ENCODE measurements around the gene THYN1. TPM values are rescaled to one million over a fixed set of nuclear protein-coding genes. Genes with fewer than 3 reads are reported as not detected.

Gene THYN1
- total RNA-seq, 1 donor from 2014 or later, result 49.4 TPM

- intact Hi-C loops (cut with micrococcal nuclease), result loop anchor here (1.0 to 5.0 kb wide), 11 partner anchors 18 to 297 kb away; partner anchors contain the start of genes ACAD8, GLB1L3 and THYN1
Observed at GRCh38 chr11:134224710-134225664, 28.2 kb downstream of the THYN1 start.

- intact Hi-C loops (cut with micrococcal nuclease), result loop anchor here (1.0 to 5.0 kb wide), 8 partner anchors 17 to 296 kb away; partner anchors contain the start of gene GLB1L3
Observed at GRCh38 chr11:134223836-134224709, 29.1 kb downstream of the THYN1 start, which contains the start of the genes NCAPD3 and VPS26B. NCAPD3 (minus strand) TSS chr11:134223967; CDS start chr11:134223926, 41 bp downstream. VPS26B (plus strand) TSS chr11:134224671; CDS start chr11:134225123, 452 bp downstream.

- intact Hi-C loops (cut with micrococcal nuclease), result loop anchor here (5.0 kb wide), 1 partner anchor 186 kb away; no protein-coding TSS in a partner anchor
Observed at GRCh38 chr11:134223121-134223520, 30.0 kb downstream of the THYN1 start.

GRCh38 chr11:134216816-134217215 is 36.3 kb downstream of the THYN1 start:
- intact Hi-C loops (cut with micrococcal nuclease), result no loop called here

GRCh38 chr11:134215836-134216235 is 37.3 kb downstream of the THYN1 start:
- intact Hi-C loops (cut with micrococcal nuclease), result no loop called here

GRCh38 chr11:134207538-134208239 is 45.5 kb downstream of the THYN1 start:
- intact Hi-C loops (cut with micrococcal nuclease), result loop anchor here (1.0 to 5.0 kb wide), 6 partner anchors 17 to 280 kb away; partner anchors contain the start of genes ACAD8, GLB1L2, THYN1 and VPS26B

GRCh38 chr11:134206185-134206584 is 47.0 kb downstream of the THYN1 start:
- intact Hi-C loops (cut with micrococcal nuclease), result loop anchor here (5.0 kb wide), 1 partner anchor 126 kb away; the partner anchor contains the start of gene GLB1L2

GRCh38 chr11:134205729-134206128 is 47.4 kb downstream of the THYN1 start:
- intact Hi-C loops (cut with micrococcal nuclease), result loop anchor here (5.0 kb wide), 1 partner anchor 127 kb away; the partner anchor contains the start of gene GLB1L2

- intact Hi-C loops (cut with micrococcal nuclease), result no loop called here
Observed at GRCh38 chr11:134202661-134203060, 50.5 kb downstream of the THYN1 start.

- intact Hi-C loops (cut with micrococcal nuclease), result no loop called here
Observed at GRCh38 chr11:134200688-134201087, 52.5 kb downstream of the THYN1 start.

- intact Hi-C loops (cut with micrococcal nuclease), result loop anchor here (5.0 kb wide), 1 partner anchor 162 kb away; no protein-coding TSS in a partner anchor
Observed at GRCh38 chr11:134199531-134199930, 53.6 kb downstream of the THYN1 start.

Other genes starting within 250 kb of the THYN1 start
- 2.5 and 2.7 TPM in 2 replicates for gene JAM3, start 184.3 kb downstream of the THYN1 start, total RNA-seq
- 85.9 and 89.5 TPM in 2 replicates for gene NCAPD3, start 29.4 kb downstream of the THYN1 start, total RNA-seq
- gene VPS26B, start 28.7 kb downstream of the THYN1 start, total RNA-seq, result 58.9 and 61.1 TPM in 2 replicates
- gene ACAD8, start 216 bp upstream of the THYN1 start, total RNA-seq, result 22.5 and 26.0 TPM in 2 replicates
- 10.9 and 11.2 TPM in 2 replicates for gene GLB1L3, start 23.0 kb upstream of the THYN1 start, total RNA-seq
- gene GLB1L2, start 78.6 kb upstream of the THYN1 start, total RNA-seq, result 2.7 and 3.1 TPM in 2 replicates
- gene B3GAT1, start 158.9 kb upstream of the THYN1 start, total RNA-seq, result 1.2 and 1.9 TPM in 2 replicates

All from T-helper 1 cell treated with Interleukin-12 subunit alpha and Interleukin-12 subunit beta and Interleukin-4 antibody, amounts not matched to agents 30 ng/mL and 1 ng/mL, for 36 hours (primary cell).